ENCODE results near the gene SCN2B.

Gene SCN2B

GRCh38 chr11:118210323-118210722, 33.9 kb upstream of the SCN2B start:
- TF ChIP-seq, protein P1, sequence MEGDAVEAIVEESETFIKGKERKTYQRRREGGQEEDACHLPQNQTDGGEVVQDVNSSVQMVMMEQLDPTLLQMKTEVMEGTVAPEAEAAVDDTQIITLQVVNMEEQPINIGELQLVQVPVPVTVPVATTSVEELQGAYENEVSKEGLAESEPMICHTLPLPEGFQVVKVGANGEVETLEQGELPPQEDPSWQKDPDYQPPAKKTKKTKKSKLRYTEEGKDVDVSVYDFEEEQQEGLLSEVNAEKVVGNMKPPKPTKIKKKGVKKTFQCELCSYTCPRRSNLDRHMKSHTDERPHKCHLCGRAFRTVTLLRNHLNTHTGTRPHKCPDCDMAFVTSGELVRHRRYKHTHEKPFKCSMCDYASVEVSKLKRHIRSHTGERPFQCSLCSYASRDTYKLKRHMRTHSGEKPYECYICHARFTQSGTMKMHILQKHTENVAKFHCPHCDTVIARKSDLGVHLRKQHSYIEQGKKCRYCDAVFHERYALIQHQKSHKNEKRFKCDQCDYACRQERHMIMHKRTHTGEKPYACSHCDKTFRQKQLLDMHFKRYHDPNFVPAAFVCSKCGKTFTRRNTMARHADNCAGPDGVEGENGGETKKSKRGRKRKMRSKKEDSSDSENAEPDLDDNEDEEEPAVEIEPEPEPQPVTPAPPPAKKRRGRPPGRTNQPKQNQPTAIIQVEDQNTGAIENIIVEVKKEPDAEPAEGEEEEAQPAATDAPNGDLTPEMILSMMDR (IDR thresholded peaks at IDR 0.05; ENCODE audit: borderline replicate concordance, control extremely low read depth, extremely low read depth, insufficient read depth, missing control alignments) = no peak
- DNase-seq (ENCODE audit: low spot score) = no peak
- in situ Hi-C loops (cut with MboI; ENCODE audit: low sequenced_read_pairs, unreplicated experiment) = no loop called here

DNA sequence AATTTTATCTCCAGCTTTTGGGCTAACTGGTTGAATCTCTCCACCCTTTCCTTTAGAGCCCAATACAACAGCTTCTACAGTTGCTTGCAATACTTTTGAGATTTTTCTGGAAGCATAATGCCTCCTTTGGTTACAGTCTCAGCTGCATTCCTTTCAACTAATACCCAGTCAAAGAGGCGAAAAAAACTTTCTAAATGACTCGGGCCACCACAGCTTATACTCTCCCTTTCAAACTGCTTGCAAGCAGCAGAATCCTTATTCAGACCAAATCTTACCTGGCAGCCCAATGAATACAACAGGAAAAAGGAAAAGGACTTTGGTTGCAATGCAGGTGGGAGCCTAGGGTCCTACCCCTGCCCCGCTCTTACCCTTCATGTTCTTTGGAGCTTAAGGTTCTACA, 32.6 kb upstream of the SCN2B start:
- DNase-seq (ENCODE audit: low spot score) = no peak
- in situ Hi-C loops (cut with MboI; ENCODE audit: low sequenced_read_pairs, unreplicated experiment) = no loop called here
- TF ChIP-seq, protein P1 (IDR thresholded peaks at IDR 0.05; ENCODE audit: borderline replicate concordance, control extremely low read depth, extremely low read depth, insufficient read depth, missing control alignments) = no peak

DNA sequence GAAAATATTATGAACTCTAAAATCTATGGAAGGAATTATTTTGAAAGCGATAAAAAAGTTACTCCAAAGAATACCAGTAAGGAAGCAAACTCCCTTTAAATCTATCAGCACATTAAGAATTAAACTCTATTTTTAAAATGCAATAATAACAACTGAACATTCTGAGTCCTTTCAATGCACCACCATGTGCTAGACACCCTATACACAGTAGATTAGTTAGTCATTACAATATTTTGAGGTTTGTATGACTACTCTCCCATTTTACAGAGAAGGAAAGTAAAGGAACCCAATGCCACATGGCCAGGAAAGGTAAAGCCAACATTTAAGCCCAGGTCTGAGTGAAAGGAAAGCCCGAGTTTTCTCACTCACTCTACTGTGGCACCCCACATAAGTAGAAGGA, 30.6 kb upstream of the SCN2B start:
- in situ Hi-C loops (cut with MboI; ENCODE audit: low sequenced_read_pairs, unreplicated experiment) = no loop called here
- TF ChIP-seq, protein P1 (IDR thresholded peaks at IDR 0.05; ENCODE audit: borderline replicate concordance, control extremely low read depth, extremely low read depth, insufficient read depth, missing control alignments) = no peak
- no peak for DNase-seq (ENCODE audit: low spot score)

DNA sequence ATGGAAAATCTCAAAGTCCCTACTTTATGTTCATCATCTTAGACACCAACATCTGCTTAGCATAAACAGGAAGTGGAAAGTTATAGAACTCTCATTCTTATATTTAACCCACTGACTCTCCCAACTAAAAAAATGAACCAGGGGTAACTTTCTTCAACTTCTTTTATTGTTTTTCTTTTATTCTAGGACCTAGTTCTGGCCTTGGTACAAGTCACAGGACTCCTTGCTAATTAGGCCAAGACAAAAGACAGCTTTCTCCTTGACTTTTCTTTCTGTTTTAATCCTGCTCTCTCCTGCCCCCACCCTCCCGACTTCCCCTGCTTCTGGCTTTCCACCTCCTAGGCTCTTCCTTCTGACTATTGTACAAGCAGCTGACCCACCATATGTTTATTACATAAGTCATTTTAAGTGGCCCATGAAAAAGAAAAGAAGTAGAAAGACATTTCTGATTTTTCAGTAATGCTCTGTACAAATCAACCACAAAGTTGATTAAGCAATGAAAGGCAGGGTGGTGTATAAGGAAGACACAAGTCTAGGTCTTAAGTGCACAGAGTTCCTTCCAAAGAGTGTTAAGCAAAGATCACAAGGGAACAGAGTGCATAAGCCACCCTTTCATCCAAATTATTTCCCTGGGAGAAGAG, 30.1 kb upstream of the SCN2B start:
- in situ Hi-C loops (cut with MboI; ENCODE audit: low sequenced_read_pairs, unreplicated experiment) = no loop called here
- no peak for DNase-seq (ENCODE audit: low spot score)

GRCh38 chr11:118205606-118206378, 29.4 kb upstream of the SCN2B start:
- no peak for DNase-seq (ENCODE audit: low spot score)
- in situ Hi-C loops (cut with MboI; ENCODE audit: low sequenced_read_pairs, unreplicated experiment) = no loop called here
- TF ChIP-seq, protein P1 (IDR thresholded peaks at IDR 0.05; ENCODE audit: borderline replicate concordance, control extremely low read depth, extremely low read depth, insufficient read depth, missing control alignments) = no peak

More for the DNA sequence above, 30.1 kb upstream of the SCN2B start:
- TF ChIP-seq, protein P1 (IDR thresholded peaks at IDR 0.05; ENCODE audit: borderline replicate concordance, control extremely low read depth, extremely low read depth, insufficient read depth, missing control alignments) = no peak

GRCh38 chr11:118202599-118203422, 26.4 kb upstream of the SCN2B start:
- in situ Hi-C loops (cut with MboI; ENCODE audit: low sequenced_read_pairs, unreplicated experiment) = no loop called here
- TF ChIP-seq, protein P1 (IDR thresholded peaks at IDR 0.05; ENCODE audit: borderline replicate concordance, control extremely low read depth, extremely low read depth, insufficient read depth, missing control alignments) = no peak
- DNase-seq (ENCODE audit: low spot score) = no peak
